Neural cell (in vitro differentiated cells): ENCODE measurements around the gene ADGRF5. TPM values are rescaled to one million over a fixed set of nuclear protein-coding genes. Genes with fewer than 3 reads are reported as not detected.

Experiments used
- H2AFZ ChIP-seq: fragments of 200-600, 300-800 bp; sonication (generic), shearing (Covaris generic); 2 replicates; pipeline ENCODE4 v1.6.0; 2014; ENCODE audit warnings: low read depth, mild to moderate bottlenecking, antibody characterized with exemption, low read length, moderate library complexity
- H3F3A ChIP-seq: fragments of 200-600 bp; shearing (Covaris generic); 2 replicates; pipeline ENCODE4 v1.6.1; 2016; ENCODE audit warnings: mild to moderate bottlenecking, moderate library complexity, mixed read lengths, antibody characterized with exemption, low read length; ENCODE audit not compliant: insufficient read depth, poor library complexity, severe bottlenecking
- H3K27ac ChIP-seq: fragments of 200-600, 300-800 bp; sonication (generic), shearing (Covaris generic); 2 replicates; pipeline ENCODE4 v1.5.1; 2014; ENCODE audit warnings: mild to moderate bottlenecking, low read length, moderate library complexity
- H3K27me3 ChIP-seq: fragments of 300-800, 200-600 bp; sonication (generic), shearing (Covaris generic); 2 replicates; pipeline ENCODE4 v1.6.0; 2014; ENCODE audit warnings: mild to moderate bottlenecking, low read depth, low read length, moderate library complexity; ENCODE audit not compliant: insufficient read depth
- H3K36me3 ChIP-seq: fragments of 300-800, 200-600 bp; sonication (generic), shearing (Covaris generic); 2 replicates; pipeline ENCODE4 v1.5.1; 2014; ENCODE audit warnings: mild to moderate bottlenecking, antibody characterized with exemption, low read length, moderate library complexity; ENCODE audit not compliant: insufficient read depth
- H3K4me2 ChIP-seq: fragments of 300-800, 200-600 bp; sonication (generic), shearing (Covaris generic); 2 replicates; pipeline ENCODE4 v1.6.0; 2014; ENCODE audit warnings: mild to moderate bottlenecking, low read length
- H3K4me3 ChIP-seq: fragments of 300-800, 200-600 bp; sonication (generic), shearing (Covaris generic); 2 replicates; pipeline ENCODE4 v1.5.1; 2014; ENCODE audit warnings: mild to moderate bottlenecking, low read length, moderate library complexity
- H3K79me2 ChIP-seq: fragments of 200-600 bp; shearing (Covaris generic); replicated peaks from 2 replicates; pipeline ENCODE4 v1.6.0; 2014; ENCODE audit warnings: mild to moderate bottlenecking, low read length, moderate library complexity; ENCODE audit not compliant: insufficient read depth
- H3K9ac ChIP-seq: fragments of 300-800, 200-600 bp; sonication (generic), shearing (Covaris generic); 2 replicates; pipeline ENCODE4 v1.6.1; 2016; ENCODE audit warnings: mild to moderate bottlenecking, low read length, mixed read lengths
- H3K9me2 ChIP-seq: fragments of 200-600 bp; shearing (Covaris generic); 2 replicates; pipeline ENCODE4 v1.6.1; 2016; ENCODE audit warnings: mild to moderate bottlenecking, low read length, mixed read lengths; ENCODE audit not compliant: insufficient read depth
- H3K9me3 ChIP-seq: fragments of 200-600, 300-800 bp; sonication (generic), shearing (Covaris generic); 2 replicates; pipeline ENCODE4 v1.6.1; 2016; ENCODE audit warnings: mild to moderate bottlenecking, mixed run types, low read length, moderate library complexity, mixed read lengths
- H4K20me1 ChIP-seq: fragments of 200-600 bp; shearing (Covaris generic); 2 replicates; pipeline ENCODE4 v1.6.1; 2016; ENCODE audit warnings: mild to moderate bottlenecking, mixed run types; ENCODE audit not compliant: insufficient read depth
- CTCF ChIP-seq: fragments of 450-650 bp; IDR thresholded peaks from 2 replicates; pipeline ENCODE4 v1.5.1; 2014; ENCODE audit warnings: antibody characterized with exemption, mild to moderate bottlenecking, moderate library complexity; ENCODE audit not compliant: poor library complexity, severe bottlenecking
- EP300 ChIP-seq: fragments of 450-650 bp; conservative IDR thresholded peaks from 2 replicates; pipeline ENCODE4 v1.6.1; 2014; ENCODE audit warnings: antibody characterized with exemption, mild to moderate bottlenecking, moderate library complexity; ENCODE audit not compliant: poor library complexity, severe bottlenecking
- EZH2 ChIP-seq: fragments of 200-600, 300-800 bp; shearing (Covaris generic), sonication (generic); IDR thresholded peaks from 2 replicates; pipeline ENCODE4 v1.6.1; 2014; ENCODE audit warnings: antibody characterized with exemption, low read length, borderline replicate concordance, mild to moderate bottlenecking; ENCODE audit not compliant: insufficient read depth, poor library complexity, severe bottlenecking
- MXI1 ChIP-seq: fragments of 450-650 bp; conservative IDR thresholded peaks from 2 replicates; pipeline ENCODE4 v1.6.1; 2014; ENCODE audit warnings: antibody characterized with exemption, mild to moderate bottlenecking; ENCODE audit not compliant: poor library complexity, severe bottlenecking
- POLR2AphosphoS5 ChIP-seq: IDR thresholded peaks from 2 replicates; pipeline ENCODE4 v1.6.1; 2012
- RAD21 ChIP-seq: fragments of 450-650 bp; conservative IDR thresholded peaks from 2 replicates; pipeline ENCODE4 v1.6.1; 2014; ENCODE audit warnings: antibody characterized with exemption, mild to moderate bottlenecking, moderate library complexity
- REST ChIP-seq: IDR thresholded peaks from 2 replicates; pipeline ENCODE4 v1.6.1; 2012; ENCODE audit warnings: borderline replicate concordance
- SMC3 ChIP-seq: fragments of 450-650 bp; conservative IDR thresholded peaks from 2 replicates; pipeline ENCODE4 v1.6.1; 2014; ENCODE audit warnings: antibody characterized with exemption, mild to moderate bottlenecking, moderate library complexity; ENCODE audit not compliant: poor library complexity
- TAF1 ChIP-seq: IDR thresholded peaks from 2 replicates; pipeline ENCODE4 v1.6.1; 2012; ENCODE audit warnings: low read depth
- polyA plus RNA-seq: library from polyadenylated mRNA; depleted of rRNA; stranded (reverse); fragments of >200 nt; gene quantifications from 2 replicates; pipeline ENCODE4 v1.2.3, GENCODE V29; 2014

ADGRF5 gene
- polyA plus RNA-seq, 1 donor from 2014 or later, result not detected

- H3F3A ChIP-seq, result no peaks in the 10 kb centered on the region
- H3K79me2 ChIP-seq, result no peaks in the 10 kb centered on the region
- no peaks in the 10 kb centered on the region for H3K9me3 ChIP-seq
- no peak overlapping the region for H3K4me3 ChIP-seq
- no peaks in the 10 kb centered on the region for H4K20me1 ChIP-seq
- no peak overlapping the region for H3K9ac ChIP-seq
- H3K27ac ChIP-seq, result no peak overlapping the region
- no peaks in the 10 kb centered on the region for H3K9me2 ChIP-seq
- no peak overlapping the region for H3K4me2 ChIP-seq
- H3K27me3 ChIP-seq, result no peaks in the 10 kb centered on the region
- no peak overlapping the region for H2AFZ ChIP-seq
- H3K36me3 ChIP-seq, result no peaks in the 10 kb centered on the region
- TF ChIP-seq CTCF, result no peak
- no peak for TF ChIP-seq MXI1
- no peak for TF ChIP-seq EP300
- no peak for TF ChIP-seq RAD21
- TF ChIP-seq EZH2, result no peak
- no peak for TF ChIP-seq TAF1
- TF ChIP-seq SMC3, result no peak
- TF ChIP-seq POLR2AphosphoS5, result no peak
- no peak for TF ChIP-seq REST
Measured at GRCh38 chr6:46963626-46964025, 41.9 kb upstream of the ADGRF5 start.

- Histone ChIP-seq H3K27ac (no peak overlapping the region), H2AFZ (no peak overlapping the region), H3K79me2 (no peaks in the 10 kb centered on the region), H3K4me3 (no peak overlapping the region), H3K27me3 (no peaks in the 10 kb centered on the region), H3K9ac (no peak overlapping the region), H4K20me1 (no peaks in the 10 kb centered on the region), H3K9me3 (no peaks in the 10 kb centered on the region), H3K36me3 (no peaks in the 10 kb centered on the region), H3K9me2 (no peaks in the 10 kb centered on the region), H3F3A (no peaks in the 10 kb centered on the region), H3K4me2 (no peak overlapping the region)
- TF ChIP-seq POLR2AphosphoS5 (no peak), MXI1 (no peak), TAF1 (no peak), CTCF (no peak), EZH2 (no peak), SMC3 (no peak)
Measured at GRCh38 chr6:46963039-46963438, 41.3 kb upstream of the ADGRF5 start.
